HL-60/S4 (cell line): Measurements from ENCODE around the gene KCNK2.

Experiments used
- in situ Hi-C: fragments of 300-500 bp; cut with MboI; formaldehyde crosslinking; loops from 2 replicates; pipeline ENCODE4 v1.14.3; 2022; ENCODE audit warnings: low sequenced_read_pairs

The KCNK2 gene

GRCh38 chr1:215082532-215083382 lies at the start of gene KCNK2:
KCNK2 (plus strand) TSS chr1:215082737; CDS start chr1:215083386, 649 bp downstream.
- in situ Hi-C loops, result no loop called here

- in situ Hi-C loops, result no loop called here
These were observed 49.5 kb upstream of the KCNK2 start for GRCh38 chr1:215032911-215033526.

- in situ Hi-C loops, result no loop called here
These were observed 42.3 kb upstream of the KCNK2 start for GRCh38 chr1:215040190-215040589.

GRCh38 chr1:215043401-215043800 lies 39.1 kb upstream of the KCNK2 start:
- in situ Hi-C loops, result no loop called here

GRCh38 chr1:215044151-215044550 lies 38.4 kb upstream of the KCNK2 start:
- in situ Hi-C loops, result no loop called here

- in situ Hi-C loops, result no loop called here
These were observed 36.7 kb upstream of the KCNK2 start for GRCh38 chr1:215045698-215046308.

GRCh38 chr1:215052256-215053015 lies 30.1 kb upstream of the KCNK2 start:
- in situ Hi-C loops, result no loop called here

- in situ Hi-C loops, result no loop called here
These were observed 28.3 kb upstream of the KCNK2 start for GRCh38 chr1:215054266-215054665.

- in situ Hi-C loops, result no loop called here
These were observed 27.1 kb upstream of the KCNK2 start for GRCh38 chr1:215055281-215055935.

- in situ Hi-C loops, result no loop called here
These were observed 26.0 kb upstream of the KCNK2 start for GRCh38 chr1:215056584-215056983.

- in situ Hi-C loops, result no loop called here
These were observed 22.6 kb upstream of the KCNK2 start for GRCh38 chr1:215059947-215060346.

GRCh38 chr1:215064327-215064726 lies 18.2 kb upstream of the KCNK2 start:
- in situ Hi-C loops, result no loop called here

GRCh38 chr1:215071078-215071477 lies 11.5 kb upstream of the KCNK2 start:
- in situ Hi-C loops, result no loop called here

GRCh38 chr1:215076322-215076721 lies 6.2 kb upstream of the KCNK2 start:
- in situ Hi-C loops, result no loop called here

- in situ Hi-C loops, result no loop called here
These were observed 3.1 kb upstream of the KCNK2 start for GRCh38 chr1:215079456-215079855.

- in situ Hi-C loops, result no loop called here
These were observed 641 bp upstream of the KCNK2 start for GRCh38 chr1:215081661-215082531.

GRCh38 chr1:215083383-215083961 lies 935 bp downstream of the KCNK2 start:
- in situ Hi-C loops, result no loop called here

GRCh38 chr1:215084621-215085020 lies 2.1 kb downstream of the KCNK2 start:
- in situ Hi-C loops, result no loop called here

GRCh38 chr1:215087603-215088002 lies 5.1 kb downstream of the KCNK2 start:
- in situ Hi-C loops, result no loop called here
